LNCaP clone FGC (cell line): ENCODE data around the gene GLUD1.
"Not testable (repeated sequence)": the region's sequence is repeated elsewhere in the genome, so short reads cannot be mapped to it uniquely, and the experiment has no call there.

Experiments used
- DNase-seq: peaks from one replicate; pipeline ENCODE4 v3.0.0-alpha.2; 2011; ENCODE audit warnings: low read depth
- H3K4me3 ChIP-seq: 2 replicates; pipeline ENCODE4 v1.5.1; 2011; ENCODE audit warnings: mild to moderate bottlenecking, low read depth, low read length, control low read depth
- CTCF ChIP-seq: IDR thresholded peaks from 2 replicates; pipeline ENCODE4 v1.5.1; 2012; ENCODE audit warnings: mild to moderate bottlenecking; ENCODE audit not compliant: control insufficient read depth, insufficient read depth; ENCODE audit errors: extremely low read depth

Gene GLUD1

GRCh38 chr10:87058171-87058570, 36.5 kb downstream of the GLUD1 start:
- no peak for TF ChIP-seq CTCF
- no peak overlapping the region for H3K4me3 ChIP-seq
- no peak for DNase-seq

DNA sequence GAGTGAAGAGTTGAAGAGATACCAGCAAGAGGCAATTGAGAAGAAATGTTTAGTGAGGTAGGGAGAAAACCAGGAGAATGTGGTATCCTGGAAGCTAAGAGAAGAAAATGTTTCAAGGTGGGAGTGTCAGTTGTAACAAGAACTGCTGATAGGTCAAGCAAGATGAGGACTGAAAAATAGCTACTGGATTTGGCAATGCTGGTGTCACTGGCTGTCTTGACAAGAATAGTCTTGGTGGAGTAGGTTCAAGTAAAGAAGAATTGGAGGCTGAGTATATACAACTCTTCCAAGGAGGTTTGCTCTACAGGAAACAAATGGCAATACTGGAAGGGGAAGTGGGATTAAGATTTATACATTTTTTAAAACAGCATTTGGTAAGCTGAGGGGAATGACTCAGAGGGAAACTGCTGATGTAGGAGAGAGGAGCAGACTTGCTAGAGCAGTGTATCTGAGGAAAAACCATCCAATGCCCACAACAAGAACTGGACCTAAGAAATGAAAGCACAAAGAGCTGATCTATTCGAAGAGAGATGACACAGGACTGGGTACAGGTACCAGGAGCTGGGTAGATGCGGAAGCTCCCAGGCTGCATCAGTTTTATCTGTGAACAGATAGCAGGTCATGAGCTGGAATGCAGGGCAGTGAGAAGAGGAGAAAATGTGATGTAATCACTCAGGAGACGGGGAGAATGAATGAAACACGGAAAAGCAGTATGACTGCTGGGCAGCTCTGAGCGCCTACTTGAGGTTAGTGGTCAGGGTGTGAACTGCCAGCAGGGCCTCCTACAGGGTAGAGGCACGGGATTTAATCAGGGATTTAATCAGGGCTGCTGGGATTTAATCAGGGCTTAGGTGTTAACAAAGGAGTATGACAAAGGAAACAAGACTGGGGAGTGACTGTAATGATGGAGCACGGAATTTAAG, 40.0 kb downstream of the GLUD1 start:
- no peak for TF ChIP-seq CTCF
- no peak overlapping the region for H3K4me3 ChIP-seq
- DNase-seq, result no peak

- H3K4me3 ChIP-seq, result no peak overlapping the region
- DNase-seq, result no peak
- no peak for TF ChIP-seq CTCF
These were observed 41.0 kb downstream of the GLUD1 start for GRCh38 chr10:87053577-87054181.

- H3K4me3 ChIP-seq, result no peak overlapping the region
- no peak for TF ChIP-seq CTCF
- DNase-seq, result peak; percentile 72
These were observed 41.5 kb downstream of the GLUD1 start for GRCh38 chr10:87053111-87053510.

DNA sequence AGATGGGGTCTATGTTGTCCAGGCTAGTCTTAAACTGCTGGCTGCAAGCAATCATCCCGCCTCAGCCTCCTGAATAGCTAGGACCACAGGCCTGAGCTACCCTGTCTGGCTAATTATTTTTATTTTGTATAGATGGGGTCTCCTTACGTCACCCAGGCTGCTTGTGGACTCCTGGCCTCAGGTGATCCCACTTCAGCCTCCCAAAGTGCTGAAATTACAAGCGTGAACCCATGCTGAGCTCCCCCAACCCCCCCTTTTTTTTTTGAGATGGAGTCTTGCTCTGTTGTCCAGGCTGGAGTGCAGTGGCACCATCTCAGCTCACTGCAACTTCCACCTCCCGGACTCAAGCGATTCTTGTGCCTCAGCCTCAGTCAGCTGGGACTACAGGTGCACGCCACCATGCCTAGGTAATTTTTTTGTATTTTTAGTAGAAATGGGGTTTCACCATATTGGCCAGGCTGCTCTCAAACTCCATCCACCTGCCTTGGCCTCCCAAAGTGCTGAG, 49.2 kb downstream of the GLUD1 start:
- DNase-seq, result no peak
- TF ChIP-seq CTCF, result no peak
- H3K4me3 ChIP-seq, result no peak overlapping the region

- H3K4me3 ChIP-seq, DNase-seq: not testable (repeated sequence)
These were observed 51.1 kb downstream of the GLUD1 start for GRCh38 chr10:87043579-87043978.

DNA sequence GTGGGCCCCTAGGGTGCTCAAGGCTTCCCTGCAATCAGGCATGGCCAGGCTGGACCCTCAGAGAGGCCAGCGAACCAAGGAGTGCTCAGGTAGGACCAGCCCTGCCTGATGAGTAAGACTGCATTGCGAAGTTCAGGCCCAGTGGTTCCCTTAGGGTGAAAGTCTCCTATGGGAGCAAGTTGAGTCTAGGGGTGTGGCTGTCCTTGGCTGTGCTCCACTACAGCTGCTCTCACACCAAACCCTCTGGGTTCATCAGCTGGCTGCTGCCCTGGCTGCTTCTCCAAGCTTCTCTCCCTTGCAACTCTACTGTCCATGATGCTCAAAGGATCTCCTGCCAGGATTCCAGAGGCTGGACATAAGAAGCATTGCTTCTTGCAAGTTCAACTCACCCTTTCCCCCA, 55.9 kb downstream of the GLUD1 start:
- DNase-seq, result no peak
- no peak for TF ChIP-seq CTCF
- H3K4me3 ChIP-seq, result no peak overlapping the region
